DOHH2 (cell line): Measurements from ENCODE around the gene RIPOR2.

Experiments
- H3F3A ChIP-seq: fragments of 200-600 bp; sonication (generic), shearing (Covaris generic); 2 replicates; pipeline ENCODE4 v1.6.0; 2016; ENCODE audit warnings: antibody characterized with exemption, mild to moderate bottlenecking; ENCODE audit not compliant: control insufficient read depth, insufficient read depth
- H3K27ac ChIP-seq: fragments of 200-600 bp; sonication (generic); 2 replicates; pipeline ENCODE4 v1.5.1; 2014; ENCODE audit warnings: low read depth, mild to moderate bottlenecking, low read length, moderate library complexity
- H3K27me3 ChIP-seq: fragments of 200-600 bp; sonication (generic); 2 replicates; pipeline ENCODE4 v1.6.1; 2014; ENCODE audit warnings: mild to moderate bottlenecking, low read length, mixed read lengths; ENCODE audit not compliant: control insufficient read depth
- H3K36me3 ChIP-seq: fragments of 200-600 bp; sonication (generic); 2 replicates; pipeline ENCODE4 v1.6.1; 2014; ENCODE audit warnings: mild to moderate bottlenecking, low read length, moderate library complexity, mixed read lengths; ENCODE audit not compliant: control insufficient read depth
- H3K4me1 ChIP-seq: fragments of 200-600 bp; sonication (generic); 2 replicates; pipeline ENCODE4 v1.6.1; 2014; ENCODE audit warnings: mild to moderate bottlenecking, low read length, mixed read lengths; ENCODE audit not compliant: control insufficient read depth
- H3K4me2 ChIP-seq: fragments of 200-600 bp; sonication (generic); 2 replicates; pipeline ENCODE4 v1.6.0; 2014; ENCODE audit warnings: mild to moderate bottlenecking, low read length, moderate library complexity
- H3K4me3 ChIP-seq: fragments of 200-600 bp; sonication (generic); 2 replicates; pipeline ENCODE4 v1.5.1; 2014; ENCODE audit warnings: mild to moderate bottlenecking, low read length, mixed read lengths
- H3K79me2 ChIP-seq: fragments of 200-600 bp; sonication (generic); 2 replicates; pipeline ENCODE4 v1.6.1; 2014; ENCODE audit warnings: mild to moderate bottlenecking, low read length, mixed read lengths; ENCODE audit not compliant: control insufficient read depth
- H3K9me2 ChIP-seq: fragments of 200-600 bp; sonication (generic); replicated peaks from 2 replicates; pipeline ENCODE4 v1.6.1; 2014; ENCODE audit warnings: mild to moderate bottlenecking, low read length, mixed read lengths; ENCODE audit not compliant: control insufficient read depth
- H3K9me3 ChIP-seq: fragments of 200-600 bp; sonication (generic); 2 replicates; pipeline ENCODE4 v1.6.1; 2014; ENCODE audit warnings: antibody characterized with exemption, low read length, mixed read lengths; ENCODE audit not compliant: control insufficient read depth, insufficient read depth
- H4K20me1 ChIP-seq: fragments of 200-600 bp; sonication (generic); 2 replicates; pipeline ENCODE4 v1.6.0; 2014; ENCODE audit warnings: low read depth, mild to moderate bottlenecking, antibody characterized with exemption, low read length, moderate library complexity; ENCODE audit not compliant: control insufficient read depth, insufficient read depth
- EZH2phosphoT487 ChIP-seq: fragments of 200-600 bp; sonication (generic); IDR thresholded peaks from 2 replicates; pipeline ENCODE4 v1.6.1; 2017; ENCODE audit warnings: borderline replicate concordance, mild to moderate bottlenecking, antibody characterized with exemption, low read length, moderate library complexity, mixed read lengths
- TF ChIP-seq, protein P1 (sequence below): fragments of 200-600 bp; sonication (generic); IDR thresholded peaks from one replicate; pipeline ENCODE4 v1.5.1; 2014; ENCODE audit warnings: antibody characterized with exemption, mild to moderate bottlenecking, low read depth, low read length; ENCODE audit not compliant: poor library complexity, severe bottlenecking

The RIPOR2 gene

GRCh38 chr6:24867104-24867703 lies 68.6 kb downstream of the RIPOR2 start:
- Histone ChIP-seq H3K27me3 (no peaks in the 10 kb centered on the region), H3K79me2 (peaks cover 18% of the 10 kb centered on the region), H3K4me3 (peak overlapping the region; percentile 53), H3F3A (peaks cover 52% of the 10 kb centered on the region), H3K4me2 (peak overlapping the region; percentile 87), H3K9me3 (no peaks in the 10 kb centered on the region), H4K20me1 (no peaks in the 10 kb centered on the region), H3K9me2 (no peaks in the 10 kb centered on the region), H3K27ac (peak overlapping the region; percentile 96), H3K4me1 (peaks cover 80% of the 10 kb centered on the region), H3K36me3 (peaks cover 94% of the 10 kb centered on the region)
- no peak for TF ChIP-seq EZH2phosphoT487
- TF ChIP-seq, protein P1, sequence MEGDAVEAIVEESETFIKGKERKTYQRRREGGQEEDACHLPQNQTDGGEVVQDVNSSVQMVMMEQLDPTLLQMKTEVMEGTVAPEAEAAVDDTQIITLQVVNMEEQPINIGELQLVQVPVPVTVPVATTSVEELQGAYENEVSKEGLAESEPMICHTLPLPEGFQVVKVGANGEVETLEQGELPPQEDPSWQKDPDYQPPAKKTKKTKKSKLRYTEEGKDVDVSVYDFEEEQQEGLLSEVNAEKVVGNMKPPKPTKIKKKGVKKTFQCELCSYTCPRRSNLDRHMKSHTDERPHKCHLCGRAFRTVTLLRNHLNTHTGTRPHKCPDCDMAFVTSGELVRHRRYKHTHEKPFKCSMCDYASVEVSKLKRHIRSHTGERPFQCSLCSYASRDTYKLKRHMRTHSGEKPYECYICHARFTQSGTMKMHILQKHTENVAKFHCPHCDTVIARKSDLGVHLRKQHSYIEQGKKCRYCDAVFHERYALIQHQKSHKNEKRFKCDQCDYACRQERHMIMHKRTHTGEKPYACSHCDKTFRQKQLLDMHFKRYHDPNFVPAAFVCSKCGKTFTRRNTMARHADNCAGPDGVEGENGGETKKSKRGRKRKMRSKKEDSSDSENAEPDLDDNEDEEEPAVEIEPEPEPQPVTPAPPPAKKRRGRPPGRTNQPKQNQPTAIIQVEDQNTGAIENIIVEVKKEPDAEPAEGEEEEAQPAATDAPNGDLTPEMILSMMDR = peak; percentile 23

GRCh38 chr6:24865161-24865560 lies 70.6 kb downstream of the RIPOR2 start:
- Histone ChIP-seq H3K4me3 (peak overlapping the region; percentile 37), H3K9me2 (no peaks in the 10 kb centered on the region), H3K4me1 (peaks cover 95% of the 10 kb centered on the region), H3K79me2 (peaks cover 21% of the 10 kb centered on the region), H3K9me3 (no peaks in the 10 kb centered on the region), H3F3A (peaks cover 67% of the 10 kb centered on the region), H3K27ac (peak overlapping the region; percentile 96), H3K27me3 (no peaks in the 10 kb centered on the region), H3K36me3 (peaks cover 92% of the 10 kb centered on the region), H4K20me1 (no peaks in the 10 kb centered on the region), H3K4me2 (peak overlapping the region; percentile 87)
- TF ChIP-seq EZH2phosphoT487 = no peak
- TF ChIP-seq, protein P1 = no peak

- Histone ChIP-seq H3K27ac (peak overlapping the region; percentile 96), H3K4me1 (peaks cover 99% of the 10 kb centered on the region), H3K4me3 (peak overlapping the region; percentile 37; the same call in 1 of the 2 replicates), H3K27me3 (no peaks in the 10 kb centered on the region), H4K20me1 (no peaks in the 10 kb centered on the region), H3K9me3 (no peaks in the 10 kb centered on the region), H3K4me2 (peak overlapping the region; percentile 87), H3K9me2 (no peaks in the 10 kb centered on the region), H3K79me2 (peaks cover 21% of the 10 kb centered on the region), H3F3A (peaks cover 73% of the 10 kb centered on the region), H3K36me3 (peaks cover 92% of the 10 kb centered on the region)
- TF ChIP-seq, protein P1 = no peak
- TF ChIP-seq EZH2phosphoT487 = no peak
Measured at GRCh38 chr6:24864343-24864742, 71.4 kb downstream of the RIPOR2 start.
